H9 (cell line): ENCODE measurements around the gene LYRM1. TPM values are rescaled to one million over a fixed set of nuclear protein-coding genes. Genes with fewer than 3 reads are reported as not detected.

ENCODE experiments used
- DNase-seq: peaks from one replicate; pipeline ENCODE4 v3.0.0-alpha.2; 2017
- H2AFZ ChIP-seq: one replicate; pipeline ENCODE4 v1.6.1; 2013; ENCODE audit warnings: mild to moderate bottlenecking, low read length, control low read depth, moderate library complexity
- H2AK5ac ChIP-seq: 2 replicates; pipeline ENCODE4 v1.6.1; 2013; ENCODE audit warnings: low read length, control low read depth, mixed read lengths; ENCODE audit not compliant: insufficient read length
- H2BK120ac ChIP-seq: one replicate; pipeline ENCODE4 v1.6.1; 2013; ENCODE audit warnings: low read depth, mild to moderate bottlenecking, low read length, control low read depth, inconsistent platforms; ENCODE audit not compliant: poor library complexity, severe bottlenecking
- H2BK12ac ChIP-seq: 2 replicates; pipeline ENCODE4 v1.6.1; 2013; ENCODE audit warnings: low read length, control low read depth, mixed read lengths, low read depth; ENCODE audit not compliant: insufficient read length
- H2BK15ac ChIP-seq: 2 replicates; pipeline ENCODE4 v1.6.1; 2013; ENCODE audit warnings: low read depth, low read length, control low read depth
- H2BK20ac ChIP-seq: one replicate; pipeline ENCODE4 v1.6.1; 2013; ENCODE audit warnings: low read depth, mild to moderate bottlenecking, low read length, control low read depth, inconsistent platforms; ENCODE audit not compliant: poor library complexity, severe bottlenecking
- H2BK5ac ChIP-seq: 2 replicates; pipeline ENCODE4 v1.6.1; 2013; ENCODE audit warnings: low read length, control low read depth, mixed read lengths; ENCODE audit not compliant: insufficient read length
- H3K14ac ChIP-seq: 2 replicates; pipeline ENCODE4 v1.6.1; 2013; ENCODE audit warnings: low read length, control low read depth; ENCODE audit not compliant: insufficient read depth
- H3K18ac ChIP-seq: 2 replicates; pipeline ENCODE4 v1.6.1; 2013; ENCODE audit warnings: low read depth, mild to moderate bottlenecking, mixed read lengths, low read length, control low read depth; ENCODE audit not compliant: insufficient read length
- H3K23ac ChIP-seq: 2 replicates; pipeline ENCODE4 v1.6.1; 2013; ENCODE audit warnings: low read length, control low read depth, mixed read lengths, low read depth; ENCODE audit not compliant: insufficient read length
- H3K23me2 ChIP-seq: 2 replicates; pipeline ENCODE4 v1.6.1; 2013; ENCODE audit warnings: low read depth, mild to moderate bottlenecking, mixed read lengths, low read length, control low read depth; ENCODE audit not compliant: insufficient read length, poor library complexity, severe bottlenecking
- H3K27ac ChIP-seq: 2 replicates; pipeline ENCODE4 v1.5.1; 2013; ENCODE audit warnings: low read length, control low read depth, mixed read lengths, low read depth; ENCODE audit not compliant: insufficient read length
- H3K27me3 ChIP-seq: 2 replicates; pipeline ENCODE4 v1.6.1; 2013; ENCODE audit warnings: low read length, control low read depth, inconsistent platforms; ENCODE audit not compliant: insufficient read depth
- H3K4ac ChIP-seq: 2 replicates; pipeline ENCODE4 v1.6.1; 2013; ENCODE audit warnings: low read depth, mild to moderate bottlenecking, control low read depth, inconsistent platforms, low read length, moderate library complexity
- H3K4me1 ChIP-seq: 2 replicates; pipeline ENCODE4 v1.6.1; 2013; ENCODE audit warnings: low read length, control low read depth, inconsistent platforms; ENCODE audit not compliant: insufficient read depth
- H3K4me2 ChIP-seq: 2 replicates; pipeline ENCODE4 v1.6.1; 2013; ENCODE audit warnings: low read length, control low read depth, mixed read lengths; ENCODE audit not compliant: insufficient read length, insufficient read depth
- H3K56ac ChIP-seq: 2 replicates; pipeline ENCODE4 v1.6.1; 2013; ENCODE audit warnings: low read depth, mild to moderate bottlenecking, mixed read lengths, low read length, control low read depth; ENCODE audit not compliant: insufficient read length
- H3K79me1 ChIP-seq: 2 replicates; pipeline ENCODE4 v1.6.1; 2013; ENCODE audit warnings: low read depth, mild to moderate bottlenecking, moderate library complexity, low read length, control low read depth, inconsistent platforms; ENCODE audit not compliant: insufficient read depth, poor library complexity, severe bottlenecking
- H3K79me2 ChIP-seq: 2 replicates; pipeline ENCODE4 v1.6.1; 2013; ENCODE audit warnings: low read length, control low read depth, inconsistent platforms; ENCODE audit not compliant: insufficient read depth
- H3K9ac ChIP-seq: 2 replicates; pipeline ENCODE4 v1.6.1; 2013; ENCODE audit warnings: low read length, control low read depth, mixed read lengths; ENCODE audit not compliant: insufficient read length; ENCODE audit errors: extremely low read depth
- H3K9me3 ChIP-seq: one replicate; pipeline ENCODE4 v1.6.1; 2013; ENCODE audit warnings: low read depth, low read length, inconsistent platforms; ENCODE audit not compliant: control insufficient read depth
- H3T11ph ChIP-seq: one replicate; pipeline ENCODE4 v1.6.1; 2013; ENCODE audit warnings: mild to moderate bottlenecking, low read length, control low read depth, inconsistent platforms
- H4K20me1 ChIP-seq: one replicate; pipeline ENCODE4 v1.6.1; 2013; ENCODE audit not compliant: control insufficient read depth, insufficient read length, insufficient read depth
- H4K5ac ChIP-seq: 2 replicates; pipeline ENCODE4 v1.6.1; 2013; ENCODE audit warnings: low read depth, mild to moderate bottlenecking, mixed read lengths, low read length, control low read depth; ENCODE audit not compliant: insufficient read length
- H4K8ac ChIP-seq: replicated peaks from 2 replicates; pipeline ENCODE4 v1.6.1; 2013; ENCODE audit warnings: low read length, control low read depth, mixed read lengths, low read depth; ENCODE audit not compliant: insufficient read length
- H4K91ac ChIP-seq: 2 replicates; pipeline ENCODE4 v1.6.1; 2013; ENCODE audit warnings: low read depth, mild to moderate bottlenecking, moderate library complexity, mixed read lengths, low read length, control low read depth; ENCODE audit not compliant: insufficient read length
- H3K27ac Mint-ChIP-seq, 3 experiments: 2 replicates in 2 of 3; 3 replicates in 1 of 3; pipeline ENCODE4 v1.8.0; 2020 to 2021; ENCODE audit warnings: mixed read lengths in 3 of 3, mild to moderate bottlenecking in 1 of 3, moderate library complexity in 1 of 3
- H3K27me3 Mint-ChIP-seq: 2 replicates; pipeline ENCODE4 v1.8.0; 2021; ENCODE audit warnings: low read depth, mild to moderate bottlenecking, moderate library complexity, mixed read lengths
- H3K36me3 Mint-ChIP-seq, 3 experiments: 2 replicates in 2 of 3; 3 replicates in 1 of 3; pipeline ENCODE4 v1.8.0; 2020 to 2021; ENCODE audit warnings: low read depth in 3 of 3, mixed read lengths in 3 of 3; ENCODE audit not compliant: insufficient read depth in 1 of 3
- H3K4me1 Mint-ChIP-seq, 2 experiments: 2 replicates each; pipeline ENCODE4 v1.8.0; 2020; ENCODE audit warnings: mixed read lengths in 2 of 2
- H3K4me3 Mint-ChIP-seq, 2 experiments: 2 replicates in 1 of 2; 3 replicates in 1 of 2; pipeline ENCODE4 v1.8.0; 2020 to 2021; ENCODE audit warnings: mild to moderate bottlenecking in 2 of 2, mixed read lengths in 2 of 2, moderate library complexity in 1 of 2
- H3K9me3 Mint-ChIP-seq, 2 experiments: 2 replicates in 1 of 2; 3 replicates in 1 of 2; pipeline ENCODE4 v1.8.0; 2020; ENCODE audit warnings: mild to moderate bottlenecking in 2 of 2, mixed read lengths in 2 of 2, moderate library complexity in 1 of 2
- WGBS: extraction: QIAGEN DNeasy Blood & Tissue Kit; methylation state at CpG from one replicate; pipeline ENCODE4 v1.1.7; 2013; ENCODE audit warnings: missing lambda C conversion rate, low lambda C conversion rate, mixed read lengths; ENCODE audit not compliant: insufficient read length; ENCODE audit errors: extremely low coverage; 5-methylcytosine and 5-hydroxymethylcytosine counted together
- total RNA-seq: library from RNA; stranded (reverse); gene quantifications from 2 replicates; pipeline ENCODE4 v1.2.1, GENCODE V29; 2021
- TF ChIP-seq, protein P1 (sequence below): fragments of 200-600 bp; sonication (generic); conservative IDR thresholded peaks from 3 replicates; pipeline ENCODE4 v1.8.0; 2021; ENCODE audit warnings: antibody characterized with exemption, mild to moderate bottlenecking

LYRM1 gene
- total RNA-seq, 1 experiment from 2014 or later: 9.6 TPM

- H3K23ac ChIP-seq: no peak overlapping the region
- H4K91ac ChIP-seq: no peak overlapping the region
- H3K4ac ChIP-seq: no peak overlapping the region
- no peaks in the 10 kb centered on the region for H3K23me2 ChIP-seq
- no peak overlapping the region for H3T11ph ChIP-seq
- H3K79me2 ChIP-seq: peaks cover 2% of the 10 kb centered on the region; the same call in 1 of the 2 replicates
- no peak overlapping the region; a peak in 1 of 7 replicates for H3K27ac Mint-ChIP-seq
- no peak overlapping the region for H3K18ac ChIP-seq
- DNase-seq: no peak
- H3K9ac ChIP-seq: no peak overlapping the region
- no peak overlapping the region for H2AK5ac ChIP-seq
- H2BK20ac ChIP-seq: no peak overlapping the region
- H4K20me1 ChIP-seq: no peaks in the 10 kb centered on the region
- H2BK12ac ChIP-seq: no peak overlapping the region
- TF ChIP-seq, protein P1, sequence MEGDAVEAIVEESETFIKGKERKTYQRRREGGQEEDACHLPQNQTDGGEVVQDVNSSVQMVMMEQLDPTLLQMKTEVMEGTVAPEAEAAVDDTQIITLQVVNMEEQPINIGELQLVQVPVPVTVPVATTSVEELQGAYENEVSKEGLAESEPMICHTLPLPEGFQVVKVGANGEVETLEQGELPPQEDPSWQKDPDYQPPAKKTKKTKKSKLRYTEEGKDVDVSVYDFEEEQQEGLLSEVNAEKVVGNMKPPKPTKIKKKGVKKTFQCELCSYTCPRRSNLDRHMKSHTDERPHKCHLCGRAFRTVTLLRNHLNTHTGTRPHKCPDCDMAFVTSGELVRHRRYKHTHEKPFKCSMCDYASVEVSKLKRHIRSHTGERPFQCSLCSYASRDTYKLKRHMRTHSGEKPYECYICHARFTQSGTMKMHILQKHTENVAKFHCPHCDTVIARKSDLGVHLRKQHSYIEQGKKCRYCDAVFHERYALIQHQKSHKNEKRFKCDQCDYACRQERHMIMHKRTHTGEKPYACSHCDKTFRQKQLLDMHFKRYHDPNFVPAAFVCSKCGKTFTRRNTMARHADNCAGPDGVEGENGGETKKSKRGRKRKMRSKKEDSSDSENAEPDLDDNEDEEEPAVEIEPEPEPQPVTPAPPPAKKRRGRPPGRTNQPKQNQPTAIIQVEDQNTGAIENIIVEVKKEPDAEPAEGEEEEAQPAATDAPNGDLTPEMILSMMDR: no peak
- H4K8ac ChIP-seq: no peak overlapping the region
- no peak overlapping the region for H2BK15ac ChIP-seq
- peaks cover 0 to 5% (median 2%) of the 10 kb centered on the region in 3 experiments; a peak in 1 of 7 replicates for H3K36me3 Mint-ChIP-seq
- H4K5ac ChIP-seq: no peak overlapping the region
- no peak overlapping the region for H3K56ac ChIP-seq
- H3K4me2 ChIP-seq: no peak overlapping the region
- H3K9me3 Mint-ChIP-seq: no peaks in the 10 kb centered on the region
- peaks cover 16 to 24% of the 10 kb centered on the region in 2 experiments for H3K4me1 Mint-ChIP-seq
- no peak overlapping the region for H2BK5ac ChIP-seq
- no peaks in the 10 kb centered on the region; the same call in 1 of the 2 replicates for H3K4me1 ChIP-seq
- H3K14ac ChIP-seq: no peak overlapping the region
- H3K27me3 ChIP-seq: no peaks in the 10 kb centered on the region
- no peak overlapping the region for H3K27ac ChIP-seq
- no peaks in the 10 kb centered on the region for H3K27me3 Mint-ChIP-seq
- H2AFZ ChIP-seq: no peak overlapping the region
- H3K4me3 Mint-ChIP-seq: no peak overlapping the region
- H3K9me3 ChIP-seq: no peaks in the 10 kb centered on the region
- no CpG with 5 or more reads among the region's 5 CpGs for WGBS
- peaks cover 6% of the 10 kb centered on the region for H3K79me1 ChIP-seq
- no peak overlapping the region for H2BK120ac ChIP-seq
Measured at GRCh38 chr16:20883554-20884239, 16.9 kb upstream of the LYRM1 start.
